ENCODE results near the gene ZNF618. TPM values are rescaled to one million over a fixed set of nuclear protein-coding genes. Genes with fewer than 3 reads are reported as not detected.

The ZNF618 gene
- total and polyA plus RNA-seq, 2 experiments from 2014 or later, result 10.2 to 14.0 TPM

- Histone ChIP-seq H3K27ac (no peak overlapping the region), H3K27me3 (no peaks in the 10 kb centered on the region), H3K4me2 (no peak overlapping the region), H4K20me1 (ENCODE audit: insufficient read depth, poor library complexity, severe bottlenecking) (no peaks in the 10 kb centered on the region), H3K4me1 (ENCODE audit: insufficient read depth) (no peaks in the 10 kb centered on the region), H3K9me3 (ENCODE audit: low read depth) (no peaks in the 10 kb centered on the region), H3K36me3 (replicated peaks; ENCODE audit: insufficient read depth, low read depth) (no peaks in the 10 kb centered on the region), H3K9me2 (replicated peaks; ENCODE audit: insufficient read depth) (no peaks in the 10 kb centered on the region), H3K79me2 (no peaks in the 10 kb centered on the region), H2AFZ (no peak overlapping the region), H3K4me3 (no peak overlapping the region)
- 88% methylated on average over 3 of the region's 3 CpGs for WGBS (ENCODE audit: low lambda C conversion rate, missing lambda C conversion rate)
- TF ChIP-seq CTCF (IDR thresholded peaks at IDR 0.05; ENCODE audit: poor library complexity), result no peak
- no peak for TF ChIP-seq EZH2 (IDR thresholded peaks at IDR 0.05; ENCODE audit: borderline replicate concordance)
- no peak for TF ChIP-seq EZH2phosphoT487 (IDR thresholded peaks at IDR 0.05; ENCODE audit: low read depth, severe bottlenecking, unreplicated experiment)
- DNase-seq (ENCODE audit: low spot score), result no peak
Observed at GRCh38 chr9:113842086-113842485, 34.0 kb upstream of the ZNF618 start.

GRCh38 chr9:113844466-113844865 lies 31.6 kb upstream of the ZNF618 start:
- H2AFZ ChIP-seq, result no peak overlapping the region
- no peaks in the 10 kb centered on the region for H3K36me3 ChIP-seq (replicated peaks; ENCODE audit: insufficient read depth, low read depth)
- no peak overlapping the region for H3K4me3 ChIP-seq
- no peak for DNase-seq (ENCODE audit: low spot score)
- no peaks in the 10 kb centered on the region for H3K9me3 ChIP-seq (ENCODE audit: low read depth)
- no peaks in the 10 kb centered on the region for H3K9me2 ChIP-seq (replicated peaks; ENCODE audit: insufficient read depth)
- no peaks in the 10 kb centered on the region for H4K20me1 ChIP-seq (ENCODE audit: insufficient read depth, poor library complexity, severe bottlenecking)
- no peaks in the 10 kb centered on the region for H3K4me1 ChIP-seq (ENCODE audit: insufficient read depth)
- 95% methylated on average over 1 of the region's 1 CpG for WGBS (ENCODE audit: low lambda C conversion rate, missing lambda C conversion rate)
- no peaks in the 10 kb centered on the region for H3K79me2 ChIP-seq
- no peak overlapping the region for H3K4me2 ChIP-seq
- no peak overlapping the region for H3K27ac ChIP-seq
- no peak for TF ChIP-seq CTCF (IDR thresholded peaks at IDR 0.05; ENCODE audit: poor library complexity)
- no peak for TF ChIP-seq EZH2phosphoT487 (IDR thresholded peaks at IDR 0.05; ENCODE audit: low read depth, severe bottlenecking, unreplicated experiment)
- no peak for TF ChIP-seq EZH2 (IDR thresholded peaks at IDR 0.05; ENCODE audit: borderline replicate concordance)
- no peaks in the 10 kb centered on the region for H3K27me3 ChIP-seq

- no peaks in the 10 kb centered on the region for H3K79me2 ChIP-seq
- no peaks in the 10 kb centered on the region for H3K4me1 ChIP-seq (ENCODE audit: insufficient read depth)
- no peaks in the 10 kb centered on the region for H4K20me1 ChIP-seq (ENCODE audit: insufficient read depth, poor library complexity, severe bottlenecking)
- DNase-seq (ENCODE audit: low spot score), result no peak
- H3K27ac ChIP-seq, result no peak overlapping the region
- 98% methylated on average over 11 of the region's 25 CpGs for WGBS (ENCODE audit: low lambda C conversion rate, missing lambda C conversion rate)
- no peak overlapping the region for H2AFZ ChIP-seq
- H3K4me3 ChIP-seq, result no peak overlapping the region
- no peaks in the 10 kb centered on the region for H3K36me3 ChIP-seq (replicated peaks; ENCODE audit: insufficient read depth, low read depth)
- H3K9me3 ChIP-seq (ENCODE audit: low read depth), result no peaks in the 10 kb centered on the region
- no peaks in the 10 kb centered on the region for H3K27me3 ChIP-seq
- no peaks in the 10 kb centered on the region for H3K9me2 ChIP-seq (replicated peaks; ENCODE audit: insufficient read depth)
- TF ChIP-seq EZH2 (IDR thresholded peaks at IDR 0.05; ENCODE audit: borderline replicate concordance) (no peak), CTCF (IDR thresholded peaks at IDR 0.05; ENCODE audit: poor library complexity) (no peak), EZH2phosphoT487 (IDR thresholded peaks at IDR 0.05; ENCODE audit: low read depth, severe bottlenecking, unreplicated experiment) (no peak)
- no peak overlapping the region for H3K4me2 ChIP-seq
Observed at GRCh38 chr9:113851359-113851758, 24.8 kb upstream of the ZNF618 start.

GRCh38 chr9:113851873-113852272 lies 24.2 kb upstream of the ZNF618 start:
- H3K36me3 ChIP-seq (replicated peaks; ENCODE audit: insufficient read depth, low read depth), result no peaks in the 10 kb centered on the region
- WGBS (ENCODE audit: low lambda C conversion rate, missing lambda C conversion rate), result 85% methylated on average over 1 of the region's 1 CpG

More at GRCh38 chr9:113851873-113852272, 24.2 kb upstream of the ZNF618 start:
- Histone ChIP-seq H3K79me2 (no peaks in the 10 kb centered on the region), H2AFZ (no peak overlapping the region), H3K27ac (no peak overlapping the region), H3K4me2 (no peak overlapping the region), H3K27me3 (no peaks in the 10 kb centered on the region), H3K4me3 (no peak overlapping the region), H3K9me3 (ENCODE audit: low read depth) (no peaks in the 10 kb centered on the region), H3K9me2 (replicated peaks; ENCODE audit: insufficient read depth) (no peaks in the 10 kb centered on the region), H4K20me1 (ENCODE audit: insufficient read depth, poor library complexity, severe bottlenecking) (no peaks in the 10 kb centered on the region), H3K4me1 (ENCODE audit: insufficient read depth) (no peaks in the 10 kb centered on the region)
- TF ChIP-seq CTCF (IDR thresholded peaks at IDR 0.05; ENCODE audit: poor library complexity) (no peak), EZH2 (IDR thresholded peaks at IDR 0.05; ENCODE audit: borderline replicate concordance) (no peak), EZH2phosphoT487 (IDR thresholded peaks at IDR 0.05; ENCODE audit: low read depth, severe bottlenecking, unreplicated experiment) (no peak)
- no peak for DNase-seq (ENCODE audit: low spot score)
